NCI-H2227 treated with DMSO at 0.1 percent for 48 hours (cell line): ENCODE data around the gene RAD51B.
"Not testable (repeated sequence)": the region's sequence is repeated elsewhere in the genome, so short reads cannot be mapped to it uniquely, and the experiment has no call there.

Experiments
- DNase-seq: peaks from one replicate; lab custom pipeline; 2025; lab: John Stamatoyannopoulos, UW

Gene RAD51B

GRCh38 chr14:67819563-67820421, at the start of gene RAD51B:
TSS of gene RAD51B (plus strand) at chr14:67819779.
- peak; percentile 83 for DNase-seq

GRCh38 chr14:67773844-67774377, 45.7 kb upstream of the RAD51B start:
- no peak for DNase-seq

DNA sequence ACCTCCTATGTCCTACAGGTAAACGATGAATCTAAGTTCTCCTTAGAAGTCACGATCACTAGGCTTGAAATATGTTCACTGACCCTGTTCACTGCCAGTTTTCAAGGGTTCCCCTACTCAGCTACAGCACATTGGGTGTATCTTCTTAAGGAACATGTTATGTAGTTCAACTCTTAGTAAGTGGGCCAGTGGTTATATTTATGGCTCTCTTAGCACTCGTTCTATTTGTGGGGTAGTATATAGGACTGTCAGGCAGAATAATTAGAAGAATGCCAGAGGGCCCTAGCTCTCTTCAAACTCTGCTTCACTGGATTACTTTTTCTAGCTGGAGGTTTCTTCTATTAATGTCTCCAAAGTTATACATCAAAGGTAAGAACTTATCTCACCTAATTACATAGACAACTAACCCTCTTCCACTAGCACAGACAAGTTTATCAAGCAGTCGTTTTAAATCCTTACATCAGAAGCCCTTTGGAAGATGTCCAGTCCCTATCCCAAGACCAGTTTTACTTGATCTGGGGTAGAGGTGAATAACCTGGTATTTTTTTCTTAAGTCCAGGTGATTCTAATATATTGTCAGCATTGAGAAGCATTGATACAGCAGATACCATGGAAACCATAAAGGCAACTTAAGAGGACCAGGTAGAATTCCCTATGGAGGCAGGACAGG, 42.8 kb upstream of the RAD51B start:
- DNase-seq, result no peak

DNA sequence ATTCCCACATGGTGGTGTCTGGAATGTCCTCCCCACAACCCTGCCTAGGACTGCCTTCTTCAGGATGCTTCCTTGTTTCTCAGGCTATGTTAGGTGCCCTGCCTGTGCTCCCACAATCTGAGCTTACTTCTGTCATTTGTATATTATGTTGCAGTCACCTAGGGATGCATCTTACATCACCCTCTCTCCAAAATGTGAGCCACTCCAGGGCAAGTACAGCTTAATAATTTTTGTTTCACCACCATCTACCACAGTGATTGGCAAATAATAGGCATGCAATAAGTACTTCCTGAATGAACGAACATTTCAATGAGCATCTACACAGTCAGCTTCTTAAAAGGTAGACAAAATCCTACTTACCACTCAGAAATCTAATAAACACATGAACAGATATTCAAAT, 40.8 kb upstream of the RAD51B start:
- DNase-seq, result no peak

DNA sequence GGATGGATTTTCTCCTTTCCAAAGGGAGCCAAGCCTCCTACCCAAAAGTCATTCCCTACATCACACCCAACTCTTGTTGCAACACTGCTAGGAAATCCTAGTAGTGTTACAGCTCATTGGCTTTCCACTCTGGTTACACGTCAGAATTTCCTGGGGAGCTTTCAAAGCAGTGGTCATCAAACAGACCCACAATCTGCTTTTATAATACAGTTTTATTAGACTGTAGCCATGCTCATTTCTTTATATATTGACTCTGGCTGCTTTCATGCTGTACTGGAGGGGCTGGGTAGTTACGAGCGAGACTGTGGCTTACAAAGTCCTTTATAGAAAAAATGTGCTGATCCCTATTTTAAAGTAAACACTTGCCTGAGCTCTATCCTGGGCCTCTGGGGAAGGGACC, 37.5 kb upstream of the RAD51B start:
- no peak for DNase-seq

DNA sequence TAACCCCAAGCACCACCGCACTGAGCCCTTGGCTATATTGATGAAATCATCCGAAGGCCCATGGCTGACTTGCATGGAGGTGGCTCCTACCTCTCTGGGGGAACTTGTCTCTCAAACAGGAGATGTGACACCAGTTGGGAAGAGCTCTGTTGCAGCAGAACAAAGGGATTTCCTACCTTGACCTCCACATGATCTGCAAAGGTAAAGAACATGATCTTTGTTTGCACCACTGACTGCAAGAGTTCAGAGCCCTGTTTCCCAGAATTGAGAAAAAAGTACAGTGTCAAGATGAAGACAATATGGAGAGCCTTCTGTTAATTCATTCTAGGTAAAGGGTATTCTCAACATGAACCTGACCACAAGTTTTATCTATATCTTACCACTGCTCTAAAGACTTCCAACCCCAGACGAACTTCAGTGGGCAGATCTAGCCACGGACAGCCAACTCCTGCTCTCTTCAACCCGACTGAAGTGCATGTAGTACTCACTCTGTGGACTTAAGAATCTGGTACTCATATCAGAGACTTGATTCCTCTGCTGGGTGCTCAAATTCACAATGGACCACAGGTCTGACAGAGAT, 35.2 kb upstream of the RAD51B start:
- DNase-seq, result no peak

GRCh38 chr14:67785270-67786109, 34.1 kb upstream of the RAD51B start:
- DNase-seq, result no peak

DNA sequence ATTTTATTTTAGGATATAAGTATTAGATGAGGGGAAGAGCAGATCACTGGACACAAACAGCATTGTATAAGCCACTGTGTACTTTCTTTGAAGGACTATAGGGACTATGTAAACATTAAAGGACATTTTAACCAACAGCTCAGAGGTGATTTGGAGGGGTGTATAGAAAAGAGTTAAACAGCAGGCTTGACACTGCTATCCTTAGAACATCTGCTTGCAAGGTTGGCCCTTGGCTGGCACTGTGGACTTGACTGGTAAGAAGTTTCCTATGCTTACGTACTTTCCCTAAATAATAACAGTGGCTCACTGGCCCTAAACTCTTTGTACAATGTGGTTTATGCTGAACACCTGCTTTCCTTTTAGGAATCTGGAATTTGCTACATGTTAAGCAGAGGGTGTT, 31.9 kb upstream of the RAD51B start:
- no peak for DNase-seq

GRCh38 chr14:67798731-67799130, 20.8 kb upstream of the RAD51B start:
- DNase-seq, result no peak

GRCh38 chr14:67800743-67801142, 18.8 kb upstream of the RAD51B start:
- no peak for DNase-seq

DNA sequence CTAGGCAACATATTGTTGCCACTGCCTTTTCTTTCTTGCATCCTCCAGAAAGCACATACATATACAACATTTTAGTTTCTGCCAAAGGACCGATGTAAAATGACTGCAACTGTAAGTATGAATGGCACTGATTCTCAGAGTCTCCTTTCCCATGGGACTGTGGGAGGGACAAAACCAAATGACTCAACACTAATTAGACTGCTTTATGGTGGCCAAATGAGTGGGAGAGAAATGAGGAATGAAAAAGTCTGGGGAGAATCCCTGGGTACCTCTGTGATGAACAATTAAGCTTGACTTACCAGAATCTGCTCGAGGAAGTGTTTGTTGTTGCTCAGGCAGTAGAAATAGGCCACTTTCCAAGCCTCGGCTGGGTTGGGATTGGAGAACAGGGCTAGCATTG, 13.3 kb upstream of the RAD51B start:
- no peak for DNase-seq

GRCh38 chr14:67814821-67815220, 4.8 kb upstream of the RAD51B start:
- no peak for DNase-seq

- peak; percentile 42 for DNase-seq
Measured at GRCh38 chr14:67815573-67816225, 3.9 kb upstream of the RAD51B start.

GRCh38 chr14:67816326-67817002, 3.1 kb upstream of the RAD51B start, which contains the start of gene ZFYVE26:
TSS of gene ZFYVE26 (minus strand) at chr14:67816590. CDS start at chr14:67815963, 627 bp downstream.
- peak; percentile 96 for DNase-seq

DNA sequence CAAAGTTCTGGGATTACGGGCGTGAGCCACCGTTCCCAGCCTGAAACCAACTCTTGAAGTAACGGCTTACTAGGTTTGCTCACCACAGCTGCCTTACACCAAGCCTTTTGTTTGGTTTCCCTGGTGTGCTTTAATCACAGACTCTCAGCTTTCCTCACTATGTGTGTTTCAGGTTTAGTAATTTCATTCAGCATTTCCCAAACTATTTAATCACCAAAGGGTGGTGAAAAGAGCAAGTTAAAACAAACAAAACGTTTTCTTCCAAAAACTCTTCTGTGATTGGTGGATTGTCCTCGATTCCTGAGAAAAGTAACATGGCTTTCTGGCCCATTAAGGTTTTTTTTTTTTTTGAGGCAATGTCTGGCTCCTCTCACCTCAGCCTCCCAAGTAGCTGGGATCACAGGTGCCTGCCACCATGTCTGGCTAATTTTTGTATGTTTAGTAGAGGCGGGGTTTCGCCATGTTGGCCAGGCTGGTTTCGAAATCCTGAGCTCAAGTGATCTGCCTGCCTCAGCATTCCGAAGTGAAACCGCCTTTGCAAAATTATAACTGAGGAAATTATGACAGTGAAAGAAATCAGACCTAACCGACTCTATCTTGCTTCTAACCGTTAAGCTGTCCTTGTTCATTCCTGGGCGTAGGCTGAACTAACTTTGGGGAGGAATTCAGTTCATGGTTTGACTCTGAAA, 1.7 kb upstream of the RAD51B start:
- no peak for DNase-seq

DNA sequence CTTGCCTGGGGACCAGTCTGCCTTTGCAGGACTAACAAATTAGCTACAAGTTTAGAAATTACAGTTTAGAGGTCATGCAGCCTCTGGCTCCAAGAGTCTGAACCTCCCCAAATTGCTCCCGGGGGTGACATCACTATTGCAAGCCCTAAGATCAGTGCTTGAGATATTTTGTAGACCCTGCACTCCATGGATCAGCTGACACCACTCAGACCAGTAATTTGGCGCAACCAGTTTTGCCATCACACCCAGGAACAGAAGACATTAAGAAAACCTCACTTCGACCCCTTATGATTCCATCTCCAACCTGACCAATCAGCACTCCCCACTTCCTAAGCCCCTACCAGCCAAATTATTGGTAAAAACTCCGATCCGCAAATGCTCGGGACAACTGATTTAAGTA, 1.1 kb upstream of the RAD51B start:
- DNase-seq, result not testable (repeated sequence)

DNA sequence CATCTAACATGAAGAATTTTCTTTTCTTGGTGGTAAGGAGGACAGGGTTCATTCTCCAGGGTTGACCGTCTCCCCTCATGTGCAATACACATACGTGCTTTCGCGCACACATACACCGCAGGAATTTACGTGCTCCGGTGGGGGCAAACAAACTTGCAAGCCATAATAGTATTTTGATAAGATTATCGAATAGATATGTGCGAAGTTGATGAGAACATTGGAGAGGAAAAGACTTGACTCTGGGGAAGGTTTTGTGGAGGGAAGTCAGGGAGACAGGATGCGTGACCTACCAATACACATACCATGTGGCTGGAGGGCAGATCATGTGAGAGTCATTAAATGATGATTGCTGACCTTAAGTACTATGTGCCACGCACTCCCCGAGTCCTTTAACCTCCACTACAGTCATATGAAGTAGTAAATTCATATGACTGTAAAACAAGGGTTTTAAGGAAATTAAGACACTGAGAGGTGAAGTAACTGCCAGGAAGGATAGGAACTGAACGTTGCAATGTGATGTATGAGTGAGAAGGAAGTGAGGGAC, 921 bp downstream of the RAD51B start:
- DNase-seq, result no peak

- DNase-seq, result no peak
Measured at GRCh38 chr14:67821121-67821520, 1.5 kb downstream of the RAD51B start.

GRCh38 chr14:67831113-67831512, 11.5 kb downstream of the RAD51B start:
- DNase-seq, result no peak

GRCh38 chr14:67833403-67833802, 13.8 kb downstream of the RAD51B start:
- no peak for DNase-seq
